LNCAP (cell line): ENCODE data around the gene CDS2.

Source experiments
- TF ChIP-seq, protein P1 (sequence below): fragments of 450-650 bp; IDR thresholded peaks from 2 replicates; pipeline ENCODE4 v1.5.1; 2017; ENCODE audit warnings: mild to moderate bottlenecking

CDS2 gene

DNA sequence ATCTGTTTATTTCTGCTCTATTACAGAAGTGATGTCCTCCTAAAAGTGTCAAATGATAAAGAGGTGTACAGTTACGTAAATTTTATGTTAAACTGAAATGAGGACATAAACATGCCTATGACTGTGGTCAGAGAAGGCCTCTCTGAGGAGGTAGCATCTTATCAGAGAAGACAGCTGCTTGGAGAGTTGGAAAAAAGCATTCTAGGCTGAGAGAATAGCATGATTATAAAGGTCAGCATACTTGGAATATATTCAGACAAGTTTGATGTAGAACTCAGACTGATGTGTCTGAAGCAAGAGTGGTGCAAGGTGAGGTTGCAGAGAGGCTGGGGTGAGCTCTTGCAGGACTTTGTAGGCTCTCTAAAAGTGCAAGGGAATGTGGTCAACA lies 3.9 kb upstream of the CDS2 start:
- TF ChIP-seq, protein P1, sequence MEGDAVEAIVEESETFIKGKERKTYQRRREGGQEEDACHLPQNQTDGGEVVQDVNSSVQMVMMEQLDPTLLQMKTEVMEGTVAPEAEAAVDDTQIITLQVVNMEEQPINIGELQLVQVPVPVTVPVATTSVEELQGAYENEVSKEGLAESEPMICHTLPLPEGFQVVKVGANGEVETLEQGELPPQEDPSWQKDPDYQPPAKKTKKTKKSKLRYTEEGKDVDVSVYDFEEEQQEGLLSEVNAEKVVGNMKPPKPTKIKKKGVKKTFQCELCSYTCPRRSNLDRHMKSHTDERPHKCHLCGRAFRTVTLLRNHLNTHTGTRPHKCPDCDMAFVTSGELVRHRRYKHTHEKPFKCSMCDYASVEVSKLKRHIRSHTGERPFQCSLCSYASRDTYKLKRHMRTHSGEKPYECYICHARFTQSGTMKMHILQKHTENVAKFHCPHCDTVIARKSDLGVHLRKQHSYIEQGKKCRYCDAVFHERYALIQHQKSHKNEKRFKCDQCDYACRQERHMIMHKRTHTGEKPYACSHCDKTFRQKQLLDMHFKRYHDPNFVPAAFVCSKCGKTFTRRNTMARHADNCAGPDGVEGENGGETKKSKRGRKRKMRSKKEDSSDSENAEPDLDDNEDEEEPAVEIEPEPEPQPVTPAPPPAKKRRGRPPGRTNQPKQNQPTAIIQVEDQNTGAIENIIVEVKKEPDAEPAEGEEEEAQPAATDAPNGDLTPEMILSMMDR = no peak

DNA sequence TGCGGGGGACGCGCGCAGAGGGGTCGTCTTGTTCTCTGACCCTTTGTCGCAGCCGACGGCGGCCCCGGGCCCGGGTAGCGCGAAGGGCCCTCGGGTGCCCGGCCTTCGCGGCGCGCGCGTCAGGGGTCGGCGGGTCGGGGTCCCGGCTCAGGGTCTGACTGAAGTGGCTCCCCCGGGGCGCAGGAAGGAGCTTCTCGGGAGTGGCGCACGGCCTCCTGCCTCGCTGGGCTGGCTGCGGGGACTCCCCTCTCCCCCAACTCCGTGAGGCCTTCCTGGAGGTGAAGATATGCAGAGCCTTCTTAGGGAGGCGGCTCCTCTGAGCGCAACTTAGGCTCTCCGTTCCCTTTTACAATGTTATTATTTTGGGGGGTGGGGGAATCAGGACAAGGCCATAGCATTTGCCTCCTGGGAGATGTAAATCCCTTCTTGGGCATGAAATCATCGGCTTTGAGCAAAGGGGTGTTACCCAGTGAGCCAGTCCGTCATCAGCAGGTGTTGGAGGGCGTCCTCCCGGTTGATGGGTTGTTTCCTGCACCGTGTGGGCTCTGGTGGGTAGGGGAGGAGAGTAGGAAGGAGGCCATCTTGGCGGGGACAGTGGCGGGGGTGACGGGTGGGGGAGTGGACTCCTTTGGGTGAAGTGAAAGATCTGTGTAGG lies 523 bp downstream of the CDS2 start:
- TF ChIP-seq, protein P1 = no peak

DNA sequence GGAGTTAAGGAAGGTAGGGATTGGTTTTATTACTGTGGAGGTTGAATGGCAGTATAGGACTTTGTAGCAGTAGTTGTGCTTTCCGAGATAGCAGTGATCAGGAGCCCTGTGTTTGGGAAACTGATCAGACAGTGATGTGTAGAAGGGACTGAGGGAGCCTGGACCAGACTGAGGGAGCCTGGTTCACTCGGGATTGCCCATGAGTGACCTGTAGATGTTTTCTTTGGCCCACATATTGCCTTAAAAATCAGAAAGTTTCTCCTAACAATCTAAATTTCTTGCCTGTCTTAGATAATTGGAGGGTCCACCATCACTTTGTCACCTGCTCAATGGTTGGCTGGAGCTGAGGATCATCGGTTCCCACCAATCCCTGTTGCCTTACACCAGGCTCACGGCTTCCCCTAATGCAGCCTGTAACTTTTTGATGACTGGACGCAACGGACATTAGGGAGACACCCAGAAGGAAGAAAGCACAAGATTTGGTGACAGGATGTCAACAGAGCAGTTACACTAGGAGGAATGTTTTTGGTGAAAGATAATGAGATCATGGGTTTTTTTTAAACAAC lies 1.1 kb downstream of the CDS2 start:
- TF ChIP-seq, protein P1 = no peak

DNA sequence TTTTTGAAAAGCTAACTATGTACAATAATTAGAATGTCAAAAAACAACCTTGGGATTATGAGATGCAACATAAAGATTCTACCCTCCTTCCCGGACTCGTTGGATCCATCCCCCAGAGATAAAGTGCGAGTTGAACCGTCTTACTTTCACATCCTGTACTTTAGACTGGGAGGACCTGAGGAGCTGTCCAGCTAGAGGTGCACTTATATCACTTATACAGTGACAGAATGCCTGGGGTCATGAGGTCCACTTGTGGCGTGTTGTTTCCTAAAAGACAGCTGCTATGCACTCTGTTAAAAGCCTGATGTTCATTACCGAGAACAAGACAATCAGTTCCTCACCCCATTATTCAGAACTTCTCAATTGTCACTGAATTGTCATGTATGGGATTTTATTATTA lies 2.1 kb downstream of the CDS2 start:
- TF ChIP-seq, protein P1 = no peak

DNA sequence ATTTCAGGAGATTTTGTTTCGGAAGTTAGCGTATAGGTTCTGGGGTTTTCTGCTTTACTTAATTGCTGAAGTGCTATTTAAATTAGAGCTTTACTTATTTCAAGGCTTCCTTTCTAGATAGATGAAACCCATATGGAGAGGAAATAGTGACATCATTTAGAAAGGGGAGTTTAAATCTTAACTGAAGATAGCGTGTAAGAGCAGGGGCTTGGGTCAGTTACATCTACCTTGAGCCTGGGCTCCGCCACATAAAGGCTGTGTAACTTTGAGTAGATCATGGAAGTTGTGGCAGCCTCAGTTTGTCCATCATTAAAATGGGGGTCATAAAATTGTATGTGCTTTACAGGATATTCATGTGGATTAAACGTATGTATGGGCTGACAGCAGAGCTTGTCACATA lies 4.7 kb downstream of the CDS2 start:
- TF ChIP-seq, protein P1 = no peak

DNA sequence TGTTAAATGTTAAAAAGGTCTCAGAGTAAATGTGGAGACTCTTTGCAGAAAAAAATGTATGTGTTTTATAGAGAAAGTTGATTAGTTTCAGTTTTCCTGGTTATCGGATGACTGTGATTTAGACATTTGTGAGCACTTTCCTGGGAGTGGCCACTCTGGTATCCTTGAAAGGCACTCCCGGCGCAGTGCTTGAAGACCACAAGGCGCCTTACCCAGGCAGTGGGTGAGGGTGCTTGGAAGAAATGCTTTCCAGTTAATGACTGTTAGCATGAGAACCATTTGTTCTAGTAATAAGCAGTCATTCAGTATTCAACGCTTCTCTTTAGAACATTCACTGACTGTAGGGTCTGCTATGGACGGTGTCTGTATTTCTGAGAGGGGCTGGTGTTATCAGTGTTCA lies 7.2 kb downstream of the CDS2 start:
- TF ChIP-seq, protein P1 = no peak

DNA sequence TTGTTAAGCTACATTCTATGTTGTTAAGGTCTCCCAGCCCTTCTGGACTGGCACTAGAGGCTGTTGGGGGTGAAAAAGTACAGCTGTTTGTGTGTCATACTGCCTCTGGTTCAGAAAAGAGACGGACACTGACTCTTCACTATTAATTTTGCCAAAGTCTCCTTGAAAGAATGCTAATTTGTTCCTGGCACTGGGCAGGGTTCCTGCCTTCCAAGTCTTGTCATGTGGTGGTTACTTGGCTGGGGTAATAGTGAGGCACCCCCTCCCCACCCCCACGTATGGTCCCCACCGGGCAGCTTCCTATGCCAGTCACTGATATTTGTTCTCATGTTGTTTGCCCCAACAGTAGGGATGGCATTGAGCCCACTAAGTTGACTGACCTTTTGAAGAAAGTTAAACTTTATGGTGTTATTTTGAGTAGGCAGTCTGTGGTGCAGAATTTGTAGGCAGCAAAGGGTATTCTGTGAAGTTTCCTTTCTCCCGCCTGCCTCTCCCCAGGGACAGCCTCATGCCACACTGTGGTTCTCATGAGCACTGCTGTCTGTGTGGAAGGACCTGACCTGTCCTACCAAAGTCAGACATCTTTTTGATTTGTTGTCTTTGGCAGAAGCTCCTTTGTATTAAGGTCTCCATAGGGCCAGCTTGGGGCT lies 8.7 kb downstream of the CDS2 start:
- TF ChIP-seq, protein P1 = no peak
